DND-41 (cell line): ENCODE measurements around the gene ETV5.

Source experiments
- EZH2 ChIP-seq: IDR thresholded peaks from 3 replicates; pipeline ENCODE4 v1.6.1; 2012; ENCODE audit warnings: borderline replicate concordance, low read depth, mild to moderate bottlenecking, moderate library complexity, low read length, inconsistent platforms; ENCODE audit not compliant: severe bottlenecking
- TF ChIP-seq, protein P1 (sequence below): IDR thresholded peaks from 2 replicates; pipeline ENCODE4 v1.5.1; 2012; ENCODE audit warnings: borderline replicate concordance, low read length, moderate library complexity, mild to moderate bottlenecking; ENCODE audit not compliant: poor library complexity, severe bottlenecking; ENCODE audit errors: extremely low read depth

DNA sequence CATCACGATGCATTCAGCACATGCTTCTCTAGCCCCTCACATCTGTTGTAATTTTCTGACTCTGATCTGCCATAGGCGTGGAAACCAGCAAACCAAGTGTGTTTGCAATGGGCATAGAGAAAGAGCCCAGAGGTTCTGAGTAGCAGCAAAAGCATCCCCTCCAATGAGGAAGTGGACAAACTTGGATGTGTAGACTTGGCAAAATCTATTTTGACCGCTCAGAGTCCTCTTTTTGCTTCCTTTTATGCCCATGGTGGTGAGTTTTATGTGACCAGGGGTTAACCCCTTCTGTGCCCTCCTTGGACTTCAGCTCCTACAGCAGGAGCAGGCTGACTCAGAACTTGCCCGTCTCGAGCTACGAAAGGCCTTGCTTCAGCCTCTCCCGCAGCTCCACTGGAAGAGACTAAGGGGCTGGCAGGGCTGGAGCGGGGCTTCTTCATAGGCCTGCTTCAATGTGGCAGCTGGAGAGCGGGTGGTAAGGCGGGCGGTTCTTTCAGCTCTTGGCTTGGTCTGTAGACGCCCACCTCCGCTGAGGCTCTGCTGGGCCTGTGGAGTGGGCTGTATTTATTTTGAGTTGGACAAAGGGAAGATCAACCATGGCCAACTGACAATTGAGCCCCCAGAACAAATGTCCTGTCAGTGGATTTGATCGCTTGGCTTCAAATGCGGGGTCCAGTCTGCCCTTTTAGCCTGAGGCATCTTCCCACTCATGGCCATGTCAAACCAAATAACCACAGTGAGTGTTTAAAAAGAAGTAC is 6.5 kb upstream of the ETV5 start:
- TF ChIP-seq, protein P1, sequence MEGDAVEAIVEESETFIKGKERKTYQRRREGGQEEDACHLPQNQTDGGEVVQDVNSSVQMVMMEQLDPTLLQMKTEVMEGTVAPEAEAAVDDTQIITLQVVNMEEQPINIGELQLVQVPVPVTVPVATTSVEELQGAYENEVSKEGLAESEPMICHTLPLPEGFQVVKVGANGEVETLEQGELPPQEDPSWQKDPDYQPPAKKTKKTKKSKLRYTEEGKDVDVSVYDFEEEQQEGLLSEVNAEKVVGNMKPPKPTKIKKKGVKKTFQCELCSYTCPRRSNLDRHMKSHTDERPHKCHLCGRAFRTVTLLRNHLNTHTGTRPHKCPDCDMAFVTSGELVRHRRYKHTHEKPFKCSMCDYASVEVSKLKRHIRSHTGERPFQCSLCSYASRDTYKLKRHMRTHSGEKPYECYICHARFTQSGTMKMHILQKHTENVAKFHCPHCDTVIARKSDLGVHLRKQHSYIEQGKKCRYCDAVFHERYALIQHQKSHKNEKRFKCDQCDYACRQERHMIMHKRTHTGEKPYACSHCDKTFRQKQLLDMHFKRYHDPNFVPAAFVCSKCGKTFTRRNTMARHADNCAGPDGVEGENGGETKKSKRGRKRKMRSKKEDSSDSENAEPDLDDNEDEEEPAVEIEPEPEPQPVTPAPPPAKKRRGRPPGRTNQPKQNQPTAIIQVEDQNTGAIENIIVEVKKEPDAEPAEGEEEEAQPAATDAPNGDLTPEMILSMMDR = no peak
- no peak for TF ChIP-seq EZH2
